Colon (tissue), 2 donors: ENCODE data around the gene CTNND2.
"Not testable (repeated sequence)": the region's sequence is repeated elsewhere in the genome, so short reads cannot be mapped to it uniquely, and the experiment has no call there.

Source experiments
- FAIRE-seq: peaks from 2 replicates; lab custom pipeline; 2012; peaks lifted over from hg19 to GRCh38; lab: Jason Lieb, UNC
- donor health status: control.
- donor health status: control.

CTNND2 gene

DNA sequence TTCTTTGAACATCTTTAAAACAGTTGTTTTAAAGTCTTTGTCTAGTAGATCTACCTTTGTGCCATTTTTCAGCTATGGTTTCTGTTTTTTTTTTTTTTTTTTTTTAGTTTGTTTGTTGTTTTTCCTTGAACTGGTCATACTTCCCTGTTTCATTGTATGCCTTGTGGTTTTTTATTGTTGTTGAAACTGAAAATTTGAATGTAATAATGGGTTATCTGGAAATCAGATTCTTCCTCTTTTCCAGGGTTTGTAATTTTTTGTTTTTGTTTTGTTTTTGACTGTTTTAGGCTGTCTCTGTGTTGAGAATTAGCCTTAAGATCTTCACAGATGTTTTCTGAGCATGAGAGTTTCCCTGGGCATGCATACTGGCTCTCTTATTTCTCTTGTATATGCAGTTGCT is 873.6 kb downstream of the CTNND2 start:
- no peak for FAIRE-seq

DNA sequence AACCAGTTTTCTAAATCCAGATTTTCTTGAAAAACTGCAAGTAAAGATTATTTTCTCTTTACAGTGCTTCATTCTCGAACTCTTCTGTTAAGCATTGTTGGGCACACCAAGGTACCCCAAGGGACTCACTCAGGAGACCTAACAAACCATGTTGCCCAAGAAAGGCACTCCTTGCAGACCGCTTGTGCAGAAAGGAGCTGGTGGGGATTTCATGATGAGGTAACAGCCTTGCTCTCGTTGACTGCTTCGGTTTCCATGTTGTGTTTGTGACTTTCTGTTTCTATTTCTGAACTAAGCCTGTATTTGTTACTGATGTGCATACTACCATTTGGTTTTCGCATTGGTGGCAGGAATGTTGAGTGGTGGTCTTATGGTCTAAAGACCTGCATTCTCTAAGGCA is 876.6 kb downstream of the CTNND2 start:
- no peak for FAIRE-seq

- FAIRE-seq, result no peak
Observed at GRCh38 chr5:11026543-11026942, 877.7 kb downstream of the CTNND2 start.

- no peak for FAIRE-seq
Observed at GRCh38 chr5:11023945-11024344, 880.3 kb downstream of the CTNND2 start.

- FAIRE-seq, result no peak
Observed at GRCh38 chr5:11013793-11014192, 890.5 kb downstream of the CTNND2 start.

- no peak for FAIRE-seq
Observed at GRCh38 chr5:11012295-11012694, 892.0 kb downstream of the CTNND2 start.

DNA sequence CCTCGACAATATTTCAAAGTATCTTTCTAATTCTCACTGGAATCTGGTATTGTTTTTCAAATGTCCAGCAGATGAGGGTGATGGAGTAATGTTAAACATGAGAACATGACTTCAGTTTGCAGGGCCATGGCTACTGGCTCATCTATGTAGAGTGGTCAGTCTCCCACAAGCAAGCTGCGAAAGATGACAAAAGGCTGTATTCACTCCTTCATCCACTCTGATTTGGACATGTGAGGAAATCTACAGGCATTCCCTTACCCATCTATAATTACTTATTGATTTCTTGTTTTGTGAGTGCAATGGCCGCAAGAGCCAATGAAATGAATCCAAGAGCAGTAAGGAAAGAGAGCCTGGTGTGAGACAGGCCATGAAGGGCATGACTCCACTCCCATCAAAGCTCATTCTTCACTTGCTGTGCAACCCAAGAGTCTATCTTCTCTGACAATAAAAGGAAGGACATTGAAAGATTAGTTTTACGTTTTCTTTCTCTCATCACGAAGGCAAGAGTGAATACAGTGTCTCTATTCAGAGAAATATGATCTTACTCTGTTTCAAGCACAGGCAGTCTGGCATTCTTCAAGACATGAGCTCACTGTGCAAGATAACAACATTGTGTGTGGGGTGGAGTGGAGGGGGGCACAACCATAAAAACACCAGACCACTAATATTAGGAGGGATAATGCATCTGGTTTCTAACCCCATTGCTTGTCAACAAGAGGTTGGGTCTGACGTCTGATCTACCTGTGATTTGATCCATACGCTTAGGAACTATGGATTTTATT is 893.6 kb downstream of the CTNND2 start:
- FAIRE-seq, result no peak

- FAIRE-seq, result no peak
Observed at GRCh38 chr5:11009576-11009975, 894.7 kb downstream of the CTNND2 start.

- no peak for FAIRE-seq
Observed at GRCh38 chr5:11007269-11007870, 896.9 kb downstream of the CTNND2 start.

- not testable (repeated sequence) for FAIRE-seq
Observed at GRCh38 chr5:11004523-11004922, 899.7 kb downstream of the CTNND2 start.

GRCh38 chr5:11000515-11001353 is 903.5 kb downstream of the CTNND2 start:
- no peak for FAIRE-seq

DNA sequence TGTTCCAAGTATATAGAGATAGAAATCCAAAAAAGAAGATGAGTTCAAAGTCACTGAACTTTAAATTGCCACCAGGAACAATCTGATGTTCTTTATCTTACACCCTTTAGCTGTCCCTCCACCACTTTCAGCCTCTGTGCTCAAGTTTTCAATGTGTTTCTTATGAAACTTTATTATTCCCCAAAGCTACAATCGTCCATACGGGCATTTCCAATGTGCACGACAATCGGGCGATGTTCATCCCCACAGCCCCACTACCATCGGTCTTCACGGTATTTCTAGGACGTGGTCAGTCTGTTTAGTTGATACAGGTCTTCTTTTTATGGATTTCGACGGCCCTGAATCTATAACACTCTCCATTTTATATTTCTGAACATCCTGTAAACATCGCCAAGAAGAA is 904.5 kb downstream of the CTNND2 start:
- FAIRE-seq, result no peak

- FAIRE-seq, result no peak
Observed at GRCh38 chr5:10995891-10996290, 908.4 kb downstream of the CTNND2 start.

GRCh38 chr5:10994091-10994986 is 909.9 kb downstream of the CTNND2 start:
- no peak for FAIRE-seq

DNA sequence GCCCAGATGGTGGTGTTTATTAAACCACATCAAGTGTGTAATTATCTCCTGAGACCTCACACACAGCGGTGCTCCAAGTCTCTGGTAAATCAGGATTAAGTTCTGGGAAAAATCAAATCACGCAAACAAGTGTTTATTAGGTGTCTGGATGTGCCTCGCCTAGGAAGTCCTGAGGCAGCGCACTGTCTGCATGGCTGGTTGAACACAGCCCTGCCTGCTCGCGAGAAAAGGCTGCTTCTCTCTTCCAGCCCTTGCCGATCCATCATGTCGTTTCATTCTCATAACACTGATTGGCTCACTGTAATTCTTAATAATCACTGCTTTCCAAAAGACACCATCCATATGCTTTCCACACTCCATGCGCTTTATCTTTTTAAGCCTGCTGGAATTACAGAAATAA is 913.6 kb downstream of the CTNND2 start:
- FAIRE-seq, result no peak

DNA sequence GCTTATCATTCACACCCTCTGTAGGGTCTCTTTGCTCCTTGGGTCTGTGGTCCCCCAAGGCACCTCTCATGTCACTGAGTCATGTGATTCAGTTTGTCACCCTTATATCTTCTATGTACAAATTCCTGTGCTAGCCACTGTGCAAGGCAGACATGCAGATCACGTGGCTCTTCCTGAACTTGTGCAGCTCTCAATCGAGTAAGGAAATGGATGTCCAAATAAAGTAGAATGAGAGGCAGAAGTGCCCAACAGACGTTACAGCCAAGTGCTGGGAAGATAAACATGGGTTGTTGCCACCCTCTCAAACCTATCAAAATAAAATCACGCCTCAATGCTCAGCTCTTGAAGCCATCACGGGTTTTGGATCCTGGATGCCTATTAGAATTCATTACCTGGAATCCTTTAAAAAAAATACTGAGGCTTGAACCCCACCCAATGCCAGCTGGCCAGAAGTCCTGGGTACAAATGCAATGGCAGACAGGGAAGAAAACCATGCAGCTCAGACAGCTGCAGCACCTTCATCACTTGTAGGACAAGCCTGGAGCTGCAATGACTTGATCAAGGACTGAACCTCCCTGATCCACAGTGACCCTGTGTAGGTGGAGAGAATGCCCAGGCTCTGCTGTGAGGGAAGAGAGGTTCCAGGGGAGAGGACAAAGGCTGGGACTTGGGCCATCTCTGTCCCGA is 914.5 kb downstream of the CTNND2 start:
- FAIRE-seq, result no peak

DNA sequence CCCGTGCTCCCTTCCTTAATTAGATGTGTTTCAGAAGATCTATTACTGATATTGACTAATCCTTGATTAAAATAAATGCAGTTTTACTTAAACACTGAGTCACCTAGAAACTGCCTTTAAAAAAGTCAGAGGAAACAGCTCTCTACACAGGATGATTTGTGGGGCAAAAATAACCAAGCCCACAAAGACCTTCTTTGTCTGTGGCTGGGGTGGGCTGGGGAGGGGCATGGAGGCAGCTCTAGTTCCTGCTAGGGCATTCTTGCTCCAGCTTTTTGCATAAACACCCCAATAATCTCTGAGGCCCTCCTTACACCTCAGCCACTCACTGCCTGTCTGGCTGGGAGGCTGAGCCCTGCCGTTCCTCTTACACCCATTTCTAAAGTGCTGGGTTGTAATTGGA is 915.6 kb downstream of the CTNND2 start:
- no peak for FAIRE-seq

GRCh38 chr5:10987925-10988504 is 916.2 kb downstream of the CTNND2 start:
- no peak for FAIRE-seq

DNA sequence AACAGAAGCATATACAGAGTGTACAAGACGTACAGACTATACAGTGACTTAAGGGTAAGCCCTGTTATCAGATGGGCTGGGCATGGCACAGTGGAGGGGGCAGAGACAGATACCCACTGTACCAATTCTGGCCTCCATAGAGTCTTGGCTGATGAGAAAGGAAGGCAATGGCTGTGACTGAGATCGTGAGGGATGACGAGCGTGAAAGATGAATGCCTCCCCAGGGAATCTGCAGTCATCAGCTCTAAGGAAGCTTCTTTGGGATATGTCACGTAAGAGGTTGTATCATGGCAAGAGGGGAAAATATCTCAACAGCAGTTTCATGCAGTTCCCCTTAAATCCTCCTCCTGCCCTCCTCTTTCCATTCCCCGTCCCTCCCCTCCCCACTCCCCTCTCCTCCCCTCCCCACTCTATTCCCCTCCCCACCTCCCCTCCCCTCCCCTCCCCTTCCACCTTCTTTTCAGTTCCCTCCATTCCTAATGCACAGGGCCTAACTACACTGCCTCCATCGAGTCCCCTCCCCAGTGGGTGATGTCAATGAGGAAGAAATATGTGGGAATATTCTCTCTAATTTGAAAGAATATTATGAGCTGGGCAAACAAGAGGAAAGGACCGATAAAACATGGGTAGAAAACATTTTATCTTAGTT is 916.8 kb downstream of the CTNND2 start:
- no peak for FAIRE-seq

DNA sequence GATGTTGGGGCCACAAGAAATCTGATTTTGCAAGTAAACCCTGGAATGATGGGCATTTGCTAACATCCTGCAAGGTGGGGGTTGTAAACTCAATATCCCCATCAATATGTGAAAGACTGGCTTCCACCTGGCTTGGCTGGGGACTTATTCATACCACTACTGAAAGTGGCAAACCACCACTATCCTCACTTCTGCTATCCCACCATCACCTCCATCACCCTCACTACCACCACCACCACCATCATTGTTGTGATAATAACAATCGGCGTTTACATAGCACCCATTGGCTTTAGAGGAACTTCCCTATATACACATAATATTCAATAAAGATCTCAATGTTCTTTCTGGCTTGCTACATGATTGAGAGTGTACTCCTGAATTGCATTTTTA is 918.5 kb downstream of the CTNND2 start:
- FAIRE-seq, result no peak
